SK-MEL-5 (cell line): ENCODE measurements around the gene TCEAL6. TPM values are rescaled to one million over a fixed set of nuclear protein-coding genes. Genes with fewer than 3 reads are reported as not detected.

ENCODE experiments used
- total RNA-seq: library from RNA; depleted of rRNA; stranded (reverse); fragments of >200 nt; shearing (Covaris generic); gene quantifications from 2 replicates; pipeline ENCODE4 v1.2.3, GENCODE V29; 2014; rRNA removed

The TCEAL6 gene
- total RNA-seq, 1 experiment from 2014 or later: not detected

Other genes starting within 250 kb of the TCEAL6 start
- 0.32 and 0.61 TPM in 2 replicates for gene ZMAT1, start 210.5 kb downstream of the TCEAL6 start, total RNA-seq
- gene TCEAL2, start 16.8 kb downstream of the TCEAL6 start, total RNA-seq: not detected in 2 replicates
- not detected in 2 replicates for gene BEX5, start 13.5 kb upstream of the TCEAL6 start, total RNA-seq
- gene TCP11X1, start 72.8 kb upstream of the TCEAL6 start, total RNA-seq: not detected in 2 replicates
- 0.13 TPM in 1 of 2 replicates, not detected in the other for gene NXF2, start 104.7 kb upstream of the TCEAL6 start, total RNA-seq